Activated T-cell treated with anti-CD3 and anti-CD28 coated beads for 1 hour (primary cell): ENCODE data around the gene OVAAL.
"Not testable (repeated sequence)": the region's sequence is repeated elsewhere in the genome, so short reads cannot be mapped to it uniquely, and the experiment has no call there.

Experiments
- DNase-seq: peaks from one replicate; pipeline ENCODE4 v3.0.0-alpha.2; 2020; ENCODE audit warnings: low read depth

The OVAAL gene

GRCh38 chr1:180540697-180541594, 17.8 kb upstream of the OVAAL start:
- DNase-seq: no peak

- no peak for DNase-seq
Observed at GRCh38 chr1:180542113-180542837, 16.5 kb upstream of the OVAAL start.

GRCh38 chr1:180542838-180543145, 16.0 kb upstream of the OVAAL start:
- no peak for DNase-seq

- no peak for DNase-seq
Observed at GRCh38 chr1:180544050-180544449, 14.7 kb upstream of the OVAAL start.

GRCh38 chr1:180545991-180546390, 12.8 kb upstream of the OVAAL start:
- DNase-seq: no peak

- no peak for DNase-seq
Observed at GRCh38 chr1:180548686-180549317, 10.0 kb upstream of the OVAAL start.

- not testable (repeated sequence) for DNase-seq
Observed at GRCh38 chr1:180549770-180550169, 9.0 kb upstream of the OVAAL start.

GRCh38 chr1:180550241-180550640, 8.5 kb upstream of the OVAAL start:
- DNase-seq: no peak

- no peak for DNase-seq
Observed at GRCh38 chr1:180551997-180552396, 6.8 kb upstream of the OVAAL start.

GRCh38 chr1:180553046-180553445, 5.7 kb upstream of the OVAAL start:
- DNase-seq: not testable (repeated sequence)

GRCh38 chr1:180555411-180555810, 3.4 kb upstream of the OVAAL start:
- DNase-seq: no peak

GRCh38 chr1:180560200-180560867, 1.6 kb downstream of the OVAAL start:
- DNase-seq: no peak

- DNase-seq: no peak
Observed at GRCh38 chr1:180560868-180561600, 2.3 kb downstream of the OVAAL start.

GRCh38 chr1:180562640-180563025, 3.9 kb downstream of the OVAAL start:
- DNase-seq: no peak

- DNase-seq: no peak
Observed at GRCh38 chr1:180563026-180563827, 4.5 kb downstream of the OVAAL start.

- DNase-seq: no peak
Observed at GRCh38 chr1:180565121-180565871, 6.5 kb downstream of the OVAAL start.

GRCh38 chr1:180566026-180566425, 7.3 kb downstream of the OVAAL start:
- no peak for DNase-seq

GRCh38 chr1:180566495-180566894, 7.7 kb downstream of the OVAAL start:
- DNase-seq: no peak

- no peak for DNase-seq
Observed at GRCh38 chr1:180567654-180568053, 8.9 kb downstream of the OVAAL start.

GRCh38 chr1:180568184-180568583, 9.4 kb downstream of the OVAAL start:
- no peak for DNase-seq
